ENCODE results near the gene NTNG2. TPM values are rescaled to one million over a fixed set of nuclear protein-coding genes. Genes with fewer than 3 reads are reported as not detected.

Gene NTNG2
- total RNA-seq, 1 donor from 2014 or later, result 0.42 TPM

DNA sequence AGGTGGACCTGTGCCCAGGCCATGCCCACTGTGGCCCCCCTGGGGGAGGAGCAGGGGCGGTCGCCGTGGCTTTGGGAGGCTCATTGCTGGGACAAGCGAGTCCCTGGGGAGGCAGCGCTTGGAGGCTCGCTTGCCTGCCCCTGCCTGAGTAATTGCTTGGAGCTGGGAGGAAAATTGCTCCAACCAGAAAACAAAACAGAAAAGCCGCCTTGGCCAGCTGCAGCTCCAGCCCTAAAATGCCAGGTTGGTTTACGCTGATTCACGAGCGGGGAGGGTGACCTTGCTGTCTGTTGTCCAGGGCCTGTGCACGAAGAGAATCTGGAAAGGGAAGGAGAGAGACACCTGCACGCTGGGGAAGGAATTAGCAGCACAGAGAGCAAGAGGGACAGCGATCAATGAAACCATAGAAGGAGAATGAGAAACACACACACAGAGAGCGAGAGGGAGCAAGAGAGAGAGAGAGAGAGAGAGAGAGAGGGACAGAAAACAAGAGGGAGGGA, 25.3 kb downstream of the NTNG2 start:
- no peak for DNase-seq (ENCODE audit: low read depth)
- no peak overlapping the region for H3K4me3 ChIP-seq (ENCODE audit: low read depth, low read length)
- peaks cover 56% of the 10 kb centered on the region for H3K27me3 ChIP-seq (ENCODE audit: control insufficient read depth, insufficient read depth, low read length)
- TF ChIP-seq, protein P1, sequence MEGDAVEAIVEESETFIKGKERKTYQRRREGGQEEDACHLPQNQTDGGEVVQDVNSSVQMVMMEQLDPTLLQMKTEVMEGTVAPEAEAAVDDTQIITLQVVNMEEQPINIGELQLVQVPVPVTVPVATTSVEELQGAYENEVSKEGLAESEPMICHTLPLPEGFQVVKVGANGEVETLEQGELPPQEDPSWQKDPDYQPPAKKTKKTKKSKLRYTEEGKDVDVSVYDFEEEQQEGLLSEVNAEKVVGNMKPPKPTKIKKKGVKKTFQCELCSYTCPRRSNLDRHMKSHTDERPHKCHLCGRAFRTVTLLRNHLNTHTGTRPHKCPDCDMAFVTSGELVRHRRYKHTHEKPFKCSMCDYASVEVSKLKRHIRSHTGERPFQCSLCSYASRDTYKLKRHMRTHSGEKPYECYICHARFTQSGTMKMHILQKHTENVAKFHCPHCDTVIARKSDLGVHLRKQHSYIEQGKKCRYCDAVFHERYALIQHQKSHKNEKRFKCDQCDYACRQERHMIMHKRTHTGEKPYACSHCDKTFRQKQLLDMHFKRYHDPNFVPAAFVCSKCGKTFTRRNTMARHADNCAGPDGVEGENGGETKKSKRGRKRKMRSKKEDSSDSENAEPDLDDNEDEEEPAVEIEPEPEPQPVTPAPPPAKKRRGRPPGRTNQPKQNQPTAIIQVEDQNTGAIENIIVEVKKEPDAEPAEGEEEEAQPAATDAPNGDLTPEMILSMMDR (IDR thresholded peaks at IDR 0.05; ENCODE audit: insufficient read depth, low read length, poor library complexity, severe bottlenecking), result no peak
- no peaks in the 10 kb centered on the region for H3K36me3 ChIP-seq (ENCODE audit: control insufficient read depth, insufficient read depth, low read length)

DNA sequence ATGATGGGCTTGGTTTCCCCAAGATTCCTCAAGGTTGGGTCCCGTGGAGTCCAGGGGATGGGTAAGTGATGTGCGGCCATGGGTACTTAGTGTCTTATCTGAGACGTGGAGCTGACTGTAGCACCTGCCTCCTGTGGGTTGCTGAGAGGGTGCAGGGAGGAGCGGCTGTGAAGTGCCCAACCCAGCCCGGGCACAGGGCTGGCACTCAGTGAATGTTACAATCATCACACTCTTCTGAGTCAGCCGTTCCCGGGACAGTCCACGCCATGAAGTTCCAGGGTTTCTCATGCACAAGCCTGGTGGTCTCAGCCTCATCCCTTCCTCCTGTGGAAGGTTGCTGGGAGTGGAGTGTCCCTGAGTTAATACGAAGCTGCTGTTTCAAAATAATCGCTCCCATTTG, 29.1 kb downstream of the NTNG2 start:
- Histone ChIP-seq H3K4me3 (ENCODE audit: low read depth, low read length) (no peak overlapping the region), H3K36me3 (ENCODE audit: control insufficient read depth, insufficient read depth, low read length) (no peaks in the 10 kb centered on the region), H3K27me3 (ENCODE audit: control insufficient read depth, insufficient read depth, low read length) (peaks cover 28% of the 10 kb centered on the region)
- TF ChIP-seq, protein P1 (IDR thresholded peaks at IDR 0.05; ENCODE audit: insufficient read depth, low read length, poor library complexity, severe bottlenecking), result no peak
- no peak for DNase-seq (ENCODE audit: low read depth)

DNA sequence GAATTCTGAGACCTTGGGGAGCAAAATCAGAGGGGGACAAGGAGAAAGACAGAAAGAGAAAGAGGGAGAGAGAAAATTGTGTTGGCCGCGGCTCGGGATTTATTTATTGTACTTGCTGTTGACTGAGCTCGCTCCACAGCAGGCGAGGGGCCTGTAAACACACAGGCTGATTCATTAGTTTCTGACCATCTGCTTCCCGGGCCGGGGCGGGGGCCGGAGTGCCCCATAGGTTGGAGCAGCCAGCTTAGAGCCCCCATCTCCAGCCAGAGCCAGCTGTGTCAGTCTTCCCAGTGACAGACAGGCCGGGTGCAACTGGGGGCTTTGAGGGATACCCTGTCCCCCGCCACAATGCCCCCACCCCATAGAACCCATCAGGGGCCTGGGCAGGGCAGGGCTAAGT, 30.9 kb downstream of the NTNG2 start:
- no peak for DNase-seq (ENCODE audit: low read depth)
- Histone ChIP-seq H3K36me3 (ENCODE audit: control insufficient read depth, insufficient read depth, low read length) (no peaks in the 10 kb centered on the region), H3K27me3 (ENCODE audit: control insufficient read depth, insufficient read depth, low read length) (peaks cover 14% of the 10 kb centered on the region), H3K4me3 (ENCODE audit: low read depth, low read length) (no peak overlapping the region)
- TF ChIP-seq, protein P1 (IDR thresholded peaks at IDR 0.05; ENCODE audit: insufficient read depth, low read length, poor library complexity, severe bottlenecking), result no peak

DNA sequence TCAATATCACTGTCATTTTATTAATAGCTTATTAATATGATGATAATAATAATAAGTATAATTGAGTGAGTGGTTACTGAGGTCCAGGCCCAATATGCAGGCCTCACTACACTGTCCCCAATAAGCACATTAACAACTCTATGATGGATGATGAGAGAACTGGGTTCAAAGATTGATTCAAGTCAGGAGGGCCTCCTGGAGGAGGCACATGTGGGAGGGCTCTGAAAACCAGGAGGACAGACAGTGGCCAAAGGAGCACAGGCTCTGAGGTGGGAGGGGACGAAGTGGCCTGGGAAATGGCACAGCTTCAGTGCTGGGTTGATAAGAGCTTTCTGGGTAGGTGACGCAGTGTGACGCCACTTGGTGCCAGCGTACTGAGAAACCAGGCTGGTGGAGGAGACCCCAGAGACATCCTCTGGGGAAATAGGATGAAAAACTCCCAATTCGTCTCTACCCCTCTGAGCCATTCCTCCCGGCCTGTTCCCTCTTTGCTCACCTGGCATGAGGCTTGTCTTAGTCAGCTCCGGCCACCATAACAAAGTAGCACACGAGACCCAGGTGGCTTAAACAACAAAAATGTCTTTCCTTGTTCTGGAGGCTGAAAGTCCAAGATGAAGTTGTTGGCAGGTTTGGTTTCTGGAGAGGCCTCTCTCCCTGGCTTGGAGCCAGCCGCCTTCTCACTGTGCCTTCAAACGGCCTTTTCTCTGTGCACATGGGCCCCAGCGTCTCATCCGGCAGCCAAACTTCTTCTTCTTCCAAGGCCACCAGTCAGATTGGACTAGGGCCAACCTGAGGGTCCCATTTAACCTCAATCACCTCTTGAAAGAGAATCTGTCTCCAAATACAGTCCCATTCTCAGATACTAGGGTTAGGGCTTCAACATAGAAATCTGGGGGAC, 31.6 kb downstream of the NTNG2 start:
- Histone ChIP-seq H3K4me3 (ENCODE audit: low read depth, low read length) (no peak overlapping the region), H3K27me3 (ENCODE audit: control insufficient read depth, insufficient read depth, low read length) (peaks cover 7% of the 10 kb centered on the region), H3K36me3 (ENCODE audit: control insufficient read depth, insufficient read depth, low read length) (no peaks in the 10 kb centered on the region)
- no peak for DNase-seq (ENCODE audit: low read depth)
- TF ChIP-seq, protein P1 (IDR thresholded peaks at IDR 0.05; ENCODE audit: insufficient read depth, low read length, poor library complexity, severe bottlenecking), result no peak

DNA sequence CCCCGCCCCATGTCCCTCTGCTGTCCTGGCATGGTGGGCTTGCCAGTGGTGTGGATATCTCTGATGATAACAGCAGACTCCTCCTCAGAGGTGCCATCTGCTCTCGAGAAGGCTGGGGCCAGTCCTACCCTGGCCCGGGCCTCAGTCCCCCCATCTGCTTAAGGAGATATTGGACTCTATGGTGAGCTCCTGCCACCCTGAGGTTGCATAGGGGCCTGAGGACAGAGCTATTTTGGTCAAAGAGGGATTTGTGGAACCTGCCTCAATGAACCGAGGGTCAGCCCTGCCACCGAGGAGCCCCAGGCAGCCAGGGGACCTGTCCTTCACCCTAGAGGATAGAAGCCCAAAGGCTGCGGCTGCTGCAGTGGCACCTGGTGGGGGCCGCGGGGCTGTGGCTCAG, 32.6 kb downstream of the NTNG2 start:
- Histone ChIP-seq H3K36me3 (ENCODE audit: control insufficient read depth, insufficient read depth, low read length) (no peaks in the 10 kb centered on the region), H3K27me3 (ENCODE audit: control insufficient read depth, insufficient read depth, low read length) (peaks cover 4% of the 10 kb centered on the region), H3K4me3 (ENCODE audit: low read depth, low read length) (no peak overlapping the region)
- no peak for DNase-seq (ENCODE audit: low read depth)
- TF ChIP-seq, protein P1 (IDR thresholded peaks at IDR 0.05; ENCODE audit: insufficient read depth, low read length, poor library complexity, severe bottlenecking), result no peak
